HepG2 (cell line): ENCODE results near the gene SNF8. TPM values are rescaled to one million over a fixed set of nuclear protein-coding genes. Genes with fewer than 3 reads are reported as not detected.

Experiments used
- EZH2 ChIP-seq: conservative IDR thresholded peaks from 2 replicates; pipeline ENCODE4 v1.6.1; 2012; ENCODE audit warnings: mild to moderate bottlenecking, low read depth, low read length, moderate library complexity
- FOXJ3 ChIP-seq: sonication (generic); formaldehyde crosslinking; IDR thresholded peaks from 2 replicates; pipeline ENCODE4 v1.4.0; 2020; ENCODE audit warnings: missing genetic modification reagents, mild to moderate bottlenecking, borderline replicate concordance
- KMT2B ChIP-seq: IDR thresholded peaks from 2 replicates; pipeline ENCODE4 v1.6.1; 2016; ENCODE audit warnings: missing genetic modification reagents, missing compliant biosample characterization
- TBP ChIP-seq: sonication (generic); formaldehyde crosslinking; IDR thresholded peaks from 2 replicates; pipeline ENCODE4 v1.5.0; 2020; ENCODE audit warnings: missing genetic modification reagents
- ZBTB20 ChIP-seq: sonication (generic); formaldehyde crosslinking; IDR thresholded peaks from 2 replicates; pipeline ENCODE4 v1.8.1; 2023; ENCODE audit warnings: missing genetic modification reagents, low read depth, mild to moderate bottlenecking, borderline replicate concordance
- ZMAT3 ChIP-seq: sonication (generic); formaldehyde crosslinking; conservative IDR thresholded peaks from 2 replicates; pipeline ENCODE4 v1.7.0; 2021; ENCODE audit warnings: missing genetic modification reagents
- ZNF138 ChIP-seq: sonication (generic); formaldehyde crosslinking; IDR thresholded peaks from 2 replicates; pipeline ENCODE4 v1.5.0; 2020; ENCODE audit warnings: mild to moderate bottlenecking, low read depth, missing genetic modification reagents
- ZNF556 ChIP-seq: sonication (generic); formaldehyde crosslinking; IDR thresholded peaks from 2 replicates; pipeline ENCODE4 v1.4.0; 2020; ENCODE audit warnings: mild to moderate bottlenecking, missing genetic modification reagents, borderline replicate concordance
- ZNF724P ChIP-seq: sonication (generic); formaldehyde crosslinking; IDR thresholded peaks from 2 replicates; pipeline ENCODE4 v1.8.0; 2022; ENCODE audit warnings: missing genetic modification reagents, borderline replicate concordance
- ZNF879 ChIP-seq: sonication (generic); formaldehyde crosslinking; IDR thresholded peaks from 2 replicates; pipeline ENCODE4 v1.8.1; 2023; ENCODE audit warnings: missing genetic modification reagents
- polyA plus RNA-seq, 8 experiments: library from polyadenylated mRNA; depleted of rRNA in 3 of 8; stranded (reverse) in 7 of 8; unstranded in 1 of 8; fragments of >200 nt; fragmentation: Illumina TruSeq in 4 of 8; extraction: Trizol in 4 of 8; gene quantifications; 2 replicates each; pipeline versions ENCODE4 v1.2.1 to v1.2.3, GENCODE V29; 2011 to 2016; ENCODE audit warnings: low read depth in 4 of 8, missing spikeins in 1 of 8, mixed read lengths in 1 of 8; ENCODE audit not compliant: insufficient read depth in 1 of 8
- total RNA-seq, 5 experiments: library from RNA; depleted of rRNA; stranded (reverse); fragments of >200 nt; fragmentation: Illumina TruSeq; extraction: Trizol; gene quantifications; 2 replicates each; pipeline ENCODE4 v1.2.3, GENCODE V29; 2016; ENCODE audit warnings: low read depth in 1 of 5
- TF ChIP-seq, protein P1 (sequence below): sonication (generic); formaldehyde crosslinking; IDR thresholded peaks from one replicate; pipeline ENCODE4 v1.5.1; 2020; ENCODE audit warnings: mild to moderate bottlenecking, missing genetic modification reagents; ENCODE audit errors: not compliant biosample characterization
- TF ChIP-seq, protein P2 (sequence below): sonication (generic); formaldehyde crosslinking; IDR thresholded peaks from 2 replicates; pipeline ENCODE4 v1.5.0; 2020; ENCODE audit warnings: mild to moderate bottlenecking, missing genetic modification reagents, moderate library complexity
- TF ChIP-seq, protein P3 (sequence below): sonication (generic); formaldehyde crosslinking; conservative IDR thresholded peaks from 2 replicates; pipeline ENCODE4 v1.4.0; 2020; ENCODE audit warnings: missing genetic modification reagents
- TF ChIP-seq, protein P4 (sequence below): sonication (generic); formaldehyde crosslinking; conservative IDR thresholded peaks from 2 replicates; pipeline ENCODE4 v1.8.1; 2023; ENCODE audit warnings: missing genetic modification reagents

The SNF8 gene
- total and polyA plus RNA-seq, 2 of the 13 experiments (the other 11 are each of a cell fraction or from before 2014, with no cell fraction given), result 114 to 153 TPM

DNA sequence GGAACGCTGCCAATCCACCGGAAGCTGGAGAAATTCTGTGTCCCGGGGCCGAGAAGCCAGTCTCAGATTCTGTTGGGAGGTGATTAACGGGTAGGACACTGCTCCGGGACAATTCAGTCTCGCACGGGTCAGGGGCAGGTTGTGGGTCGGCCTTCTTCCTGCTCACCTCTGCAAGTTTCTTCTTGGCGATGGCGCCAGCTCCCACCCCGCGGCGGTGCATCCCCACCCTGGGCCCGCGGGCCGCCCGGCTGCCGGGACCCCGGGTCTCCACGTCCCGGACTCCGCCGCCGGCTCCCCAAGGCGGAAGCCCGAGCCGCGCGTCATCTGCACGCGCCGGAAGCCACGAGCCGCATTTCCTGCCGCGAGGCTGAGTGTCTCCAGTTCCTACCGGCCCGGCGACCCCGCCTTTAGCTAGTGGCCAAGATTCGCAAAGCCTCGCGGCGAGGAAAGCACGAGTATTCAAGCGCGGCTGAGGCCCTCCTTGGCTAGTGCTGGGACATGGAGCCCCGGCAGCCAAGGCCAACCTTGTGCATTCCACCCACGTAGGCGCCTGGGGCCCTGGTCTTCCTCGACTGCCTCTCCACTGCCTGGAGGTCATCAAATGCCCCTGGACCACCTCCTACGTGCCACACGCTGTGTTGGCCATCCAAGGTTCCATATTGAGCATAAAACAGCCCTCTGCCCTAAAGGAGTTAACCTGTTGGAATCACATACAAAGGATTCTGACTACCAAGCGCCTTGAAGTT is at the start of gene SNF8 (continued):
- TF ChIP-seq, protein P1, sequence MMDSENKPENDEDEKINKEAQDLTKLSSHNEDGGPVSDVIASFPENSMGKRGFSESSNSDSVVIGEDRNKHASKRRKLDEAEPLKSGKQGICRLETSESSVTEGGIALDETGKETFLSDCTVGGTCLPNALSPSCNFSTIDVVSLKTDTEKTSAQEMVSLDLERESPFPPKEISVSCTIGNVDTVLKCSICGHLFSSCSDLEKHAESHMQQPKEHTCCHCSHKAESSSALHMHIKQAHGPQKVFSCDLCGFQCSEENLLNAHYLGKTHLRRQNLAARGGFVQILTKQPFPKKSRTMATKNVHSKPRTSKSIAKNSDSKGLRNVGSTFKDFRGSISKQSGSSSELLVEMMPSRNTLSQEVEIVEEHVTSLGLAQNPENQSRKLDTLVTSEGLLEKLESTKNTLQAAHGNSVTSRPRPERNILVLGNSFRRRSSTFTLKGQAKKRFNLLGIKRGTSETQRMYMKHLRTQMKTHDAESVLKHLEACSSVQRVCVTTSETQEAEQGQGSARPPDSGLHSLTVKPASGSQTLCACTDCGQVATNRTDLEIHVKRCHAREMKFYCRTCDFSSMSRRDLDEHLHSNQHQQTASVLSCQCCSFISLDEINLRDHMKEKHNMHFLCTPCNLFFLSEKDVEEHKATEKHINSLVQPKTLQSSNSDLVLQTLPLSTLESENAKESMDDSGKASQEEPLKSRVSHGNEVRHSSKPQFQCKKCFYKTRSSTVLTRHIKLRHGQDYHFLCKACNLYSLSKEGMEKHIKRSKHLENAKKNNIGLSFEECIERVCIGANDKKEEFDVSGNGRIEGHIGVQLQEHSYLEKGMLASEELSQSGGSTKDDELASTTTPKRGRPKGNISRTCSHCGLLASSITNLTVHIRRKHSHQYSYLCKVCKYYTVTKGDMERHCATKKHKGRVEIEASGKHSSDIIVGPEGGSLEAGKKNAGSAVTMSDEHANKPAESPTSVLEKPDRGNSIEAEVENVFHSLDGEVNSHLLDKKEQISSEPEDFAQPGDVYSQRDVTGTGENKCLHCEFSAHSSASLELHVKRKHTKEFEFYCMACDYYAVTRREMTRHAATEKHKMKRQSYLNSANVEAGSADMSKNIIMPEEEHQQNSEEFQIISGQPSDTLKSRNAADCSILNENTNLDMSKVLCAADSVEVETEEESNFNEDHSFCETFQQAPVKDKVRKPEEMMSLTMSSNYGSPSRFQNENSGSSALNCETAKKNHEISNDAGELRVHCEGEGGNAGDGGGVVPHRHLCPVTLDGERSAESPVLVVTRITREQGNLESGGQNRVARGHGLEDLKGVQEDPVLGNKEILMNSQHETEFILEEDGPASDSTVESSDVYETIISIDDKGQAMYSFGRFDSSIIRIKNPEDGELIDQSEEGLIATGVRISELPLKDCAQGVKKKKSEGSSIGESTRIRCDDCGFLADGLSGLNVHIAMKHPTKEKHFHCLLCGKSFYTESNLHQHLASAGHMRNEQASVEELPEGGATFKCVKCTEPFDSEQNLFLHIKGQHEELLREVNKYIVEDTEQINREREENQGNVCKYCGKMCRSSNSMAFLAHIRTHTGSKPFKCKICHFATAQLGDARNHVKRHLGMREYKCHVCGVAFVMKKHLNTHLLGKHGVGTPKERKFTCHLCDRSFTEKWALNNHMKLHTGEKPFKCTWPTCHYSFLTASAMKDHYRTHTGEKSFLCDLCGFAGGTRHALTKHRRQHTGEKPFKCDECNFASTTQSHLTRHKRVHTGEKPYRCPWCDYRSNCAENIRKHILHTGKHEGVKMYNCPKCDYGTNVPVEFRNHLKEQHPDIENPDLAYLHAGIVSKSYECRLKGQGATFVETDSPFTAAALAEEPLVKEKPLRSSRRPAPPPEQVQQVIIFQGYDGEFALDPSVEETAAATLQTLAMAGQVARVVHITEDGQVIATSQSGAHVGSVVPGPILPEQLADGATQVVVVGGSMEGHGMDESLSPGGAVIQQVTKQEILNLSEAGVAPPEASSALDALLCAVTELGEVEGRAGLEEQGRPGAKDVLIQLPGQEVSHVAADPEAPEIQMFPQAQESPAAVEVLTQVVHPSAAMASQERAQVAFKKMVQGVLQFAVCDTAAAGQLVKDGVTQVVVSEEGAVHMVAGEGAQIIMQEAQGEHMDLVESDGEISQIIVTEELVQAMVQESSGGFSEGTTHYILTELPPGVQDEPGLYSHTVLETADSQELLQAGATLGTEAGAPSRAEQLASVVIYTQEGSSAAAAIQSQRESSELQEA, result peak; percentile 87
- TF ChIP-seq FOXJ3 (CRISPR knock-in tag) (0 out of 2 replicates have a peak, but pooled peaks have one; percentile 35), ZNF724P (CRISPR knock-in tag) (peak; percentile 89), ZNF556 (CRISPR knock-in tag) (peak; percentile 94), ZNF879 (0 out of 2 replicates have a peak, but pooled peaks have one; percentile 67), ZBTB20 (peak; percentile 95; the same call in 1 of the 2 replicates), ZMAT3 (peak; percentile 88; the same call in 1 of the 2 replicates), EZH2 (no peak), KMT2B (peak; percentile 98), TBP (CRISPR knock-in tag) (no peak), ZNF138 (0 out of 2 replicates have a peak, but pooled peaks have one; percentile 73)
- TF ChIP-seq, protein P2, sequence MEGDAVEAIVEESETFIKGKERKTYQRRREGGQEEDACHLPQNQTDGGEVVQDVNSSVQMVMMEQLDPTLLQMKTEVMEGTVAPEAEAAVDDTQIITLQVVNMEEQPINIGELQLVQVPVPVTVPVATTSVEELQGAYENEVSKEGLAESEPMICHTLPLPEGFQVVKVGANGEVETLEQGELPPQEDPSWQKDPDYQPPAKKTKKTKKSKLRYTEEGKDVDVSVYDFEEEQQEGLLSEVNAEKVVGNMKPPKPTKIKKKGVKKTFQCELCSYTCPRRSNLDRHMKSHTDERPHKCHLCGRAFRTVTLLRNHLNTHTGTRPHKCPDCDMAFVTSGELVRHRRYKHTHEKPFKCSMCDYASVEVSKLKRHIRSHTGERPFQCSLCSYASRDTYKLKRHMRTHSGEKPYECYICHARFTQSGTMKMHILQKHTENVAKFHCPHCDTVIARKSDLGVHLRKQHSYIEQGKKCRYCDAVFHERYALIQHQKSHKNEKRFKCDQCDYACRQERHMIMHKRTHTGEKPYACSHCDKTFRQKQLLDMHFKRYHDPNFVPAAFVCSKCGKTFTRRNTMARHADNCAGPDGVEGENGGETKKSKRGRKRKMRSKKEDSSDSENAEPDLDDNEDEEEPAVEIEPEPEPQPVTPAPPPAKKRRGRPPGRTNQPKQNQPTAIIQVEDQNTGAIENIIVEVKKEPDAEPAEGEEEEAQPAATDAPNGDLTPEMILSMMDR (CRISPR knock-in tag), result peak; percentile 35; the same call in 1 of the 2 replicates
- TF ChIP-seq, protein P3, sequence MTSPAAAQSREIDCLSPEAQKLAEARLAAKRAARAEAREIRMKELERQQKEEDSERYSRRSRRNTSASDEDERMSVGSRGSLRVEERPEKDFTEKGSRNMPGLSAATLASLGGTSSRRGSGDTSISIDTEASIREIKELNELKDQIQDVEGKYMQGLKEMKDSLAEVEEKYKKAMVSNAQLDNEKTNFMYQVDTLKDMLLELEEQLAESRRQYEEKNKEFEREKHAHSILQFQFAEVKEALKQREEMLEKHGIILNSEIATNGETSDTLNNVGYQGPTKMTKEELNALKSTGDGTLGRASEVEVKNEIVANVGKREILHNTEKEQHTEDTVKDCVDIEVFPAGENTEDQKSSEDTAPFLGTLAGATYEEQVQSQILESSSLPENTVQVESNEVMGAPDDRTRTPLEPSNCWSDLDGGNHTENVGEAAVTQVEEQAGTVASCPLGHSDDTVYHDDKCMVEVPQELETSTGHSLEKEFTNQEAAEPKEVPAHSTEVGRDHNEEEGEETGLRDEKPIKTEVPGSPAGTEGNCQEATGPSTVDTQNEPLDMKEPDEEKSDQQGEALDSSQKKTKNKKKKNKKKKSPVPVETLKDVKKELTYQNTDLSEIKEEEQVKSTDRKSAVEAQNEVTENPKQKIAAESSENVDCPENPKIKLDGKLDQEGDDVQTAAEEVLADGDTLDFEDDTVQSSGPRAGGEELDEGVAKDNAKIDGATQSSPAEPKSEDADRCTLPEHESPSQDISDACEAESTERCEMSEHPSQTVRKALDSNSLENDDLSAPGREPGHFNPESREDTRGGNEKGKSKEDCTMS (CRISPR knock-in tag), result 0 out of 2 replicates have a peak, but pooled peaks have one; percentile 64
- TF ChIP-seq, protein P4, sequence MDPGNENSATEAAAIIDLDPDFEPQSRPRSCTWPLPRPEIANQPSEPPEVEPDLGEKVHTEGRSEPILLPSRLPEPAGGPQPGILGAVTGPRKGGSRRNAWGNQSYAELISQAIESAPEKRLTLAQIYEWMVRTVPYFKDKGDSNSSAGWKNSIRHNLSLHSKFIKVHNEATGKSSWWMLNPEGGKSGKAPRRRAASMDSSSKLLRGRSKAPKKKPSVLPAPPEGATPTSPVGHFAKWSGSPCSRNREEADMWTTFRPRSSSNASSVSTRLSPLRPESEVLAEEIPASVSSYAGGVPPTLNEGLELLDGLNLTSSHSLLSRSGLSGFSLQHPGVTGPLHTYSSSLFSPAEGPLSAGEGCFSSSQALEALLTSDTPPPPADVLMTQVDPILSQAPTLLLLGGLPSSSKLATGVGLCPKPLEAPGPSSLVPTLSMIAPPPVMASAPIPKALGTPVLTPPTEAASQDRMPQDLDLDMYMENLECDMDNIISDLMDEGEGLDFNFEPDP (CRISPR knock-in tag), result 0 out of 2 replicates have a peak, but pooled peaks have one; percentile 23
